K562 (cell line): ENCODE results near the gene P4HB. TPM values are rescaled to one million over a fixed set of nuclear protein-coding genes. Genes with fewer than 3 reads are reported as not detected.

ENCODE experiments used
- ATAC-seq: fragments of 200-7000 bp; cut with Tn5 transposase; 3 replicates; pipeline ENCODE4 v1.9.1; 2020; ENCODE audit warnings: moderate library complexity
- BruUV-seq: library from RNA; stranded (reverse); fragments of 400-500 nt; replicated peaks from 2 replicates; lab custom pipeline; 2021; lab: Mats Ljungman, UMichigan
- CTCF ChIA-PET: fragments of 300-600 bp; formaldehyde crosslinking; extraction: SDS; loops from one replicate; lab custom pipeline; 2021; ENCODE audit warnings: low intra/inter-chr PET ratio; lab: Yijun Ruan, JAX
- POLR2A ChIA-PET: fragments of 300-600, 350-650 bp; sonication (Branson Sonifier 250); formaldehyde crosslinking; extraction: SDS; loops from one replicate; lab custom pipeline; 2021; ENCODE audit warnings: antibody characterized with exemption, inconsistent platforms; lab: Yijun Ruan, JAX
- DNase-seq, 4 experiments: peaks; one replicate each; pipeline versions ENCODE4 v3.0.0 to v3.0.0-alpha.2; 2011 to 2018; ENCODE audit warnings: low spot score in 3 of 4, mixed read lengths in 3 of 4; ENCODE audit errors: extremely low read depth in 1 of 4
- FAIRE-seq: peaks from 2 replicates; lab custom pipeline; 2011; peaks lifted over from hg19 to GRCh38; lab: Jason Lieb, UNC
- H2AFZ ChIP-seq: 2 replicates; pipeline ENCODE4 v1.6.0; 2011; ENCODE audit warnings: low read depth, low read length, control low read depth, inconsistent platforms
- H3K27ac ChIP-seq: fragments of 200-600 bp; 3 replicates; pipeline ENCODE4 v1.8.0; 2011; ENCODE audit warnings: low read depth, mild to moderate bottlenecking, control low read depth, inconsistent platforms, low read length, moderate library complexity, mixed read lengths; ENCODE audit errors: extremely low read depth
- H3K27me3 ChIP-seq, 2 experiments: fragments of 300-600 bp in 1 of 2; 2 replicates in 1 of 2; 3 replicates in 1 of 2; pipeline versions ENCODE4 v1.6.0 to v1.8.0; 2011; ENCODE audit warnings: inconsistent platforms in 2 of 2, low read length in 2 of 2, mild to moderate bottlenecking in 1 of 2, mixed read lengths in 1 of 2, moderate library complexity in 1 of 2; ENCODE audit not compliant: control insufficient read depth in 2 of 2, insufficient read depth in 2 of 2
- H3K36me3 ChIP-seq: fragments of 300-600 bp; 3 replicates; pipeline ENCODE4 v1.8.0; 2011; ENCODE audit warnings: mild to moderate bottlenecking, low read length, inconsistent platforms; ENCODE audit not compliant: control insufficient read depth, insufficient read depth
- H3K4me1 ChIP-seq, 2 experiments: fragments of 200-600 bp in 1 of 2; replicated peaks in 1 of 2; 2 replicates in 1 of 2; 3 replicates in 1 of 2; pipeline versions ENCODE4 v1.5.1 to v1.8.0; 2011; ENCODE audit warnings: inconsistent platforms in 2 of 2, low read length in 2 of 2, mild to moderate bottlenecking in 1 of 2, mixed read lengths in 1 of 2, moderate library complexity in 1 of 2; ENCODE audit not compliant: control insufficient read depth in 2 of 2, insufficient read depth in 2 of 2
- H3K4me2 ChIP-seq: 2 replicates; pipeline ENCODE4 v1.6.1; 2011; ENCODE audit warnings: low read length, control low read depth, inconsistent platforms, mixed read lengths; ENCODE audit not compliant: insufficient read depth
- H3K4me3 ChIP-seq: fragments of 200-600 bp; sonication (generic), shearing (Covaris generic); 2 replicates; pipeline ENCODE4 v1.5.1; 2016; ENCODE audit warnings: control low read depth, inconsistent platforms
- H3K79me2 ChIP-seq: fragments of 200-600 bp; 3 replicates; pipeline ENCODE4 v1.8.0; 2011; ENCODE audit warnings: low read length, inconsistent platforms; ENCODE audit not compliant: control insufficient read depth, insufficient read depth
- H3K9ac ChIP-seq, 2 experiments: 2 replicates each; pipeline versions ENCODE4 v1.6.0 to v1.6.1; 2011; ENCODE audit warnings: low read depth in 2 of 2, low read length in 2 of 2, control low read depth in 1 of 2, inconsistent platforms in 1 of 2, mild to moderate bottlenecking in 1 of 2, mixed read lengths in 1 of 2; ENCODE audit not compliant: insufficient read depth in 1 of 2
- H3K9me1 ChIP-seq: one replicate; pipeline ENCODE4 v1.6.0; 2011; ENCODE audit warnings: inconsistent platforms, mild to moderate bottlenecking, low read length, moderate library complexity; ENCODE audit not compliant: control insufficient read depth, insufficient read depth
- H3K9me3 ChIP-seq: replicated peaks from 2 replicates; pipeline ENCODE4 v1.5.1; 2011; ENCODE audit warnings: low read depth, low read length, inconsistent platforms; ENCODE audit not compliant: control insufficient read depth, insufficient read depth
- H4K20me1 ChIP-seq: replicated peaks from 2 replicates; pipeline ENCODE4 v1.6.1; 2011; ENCODE audit warnings: low read length, inconsistent platforms, mixed read lengths; ENCODE audit not compliant: control insufficient read depth, insufficient read depth
- HSF4 ChIP-seq: fragments of 250-450 bp; sonication (Bioruptor Pico); IDR thresholded peaks from 2 replicates; pipeline ENCODE4 v2.1.2; 2022; ENCODE audit warnings: mild to moderate bottlenecking, moderate library complexity, borderline replicate concordance
- NR2C1 ChIP-seq, 2 experiments: fragments of 450-650 bp; IDR thresholded peaks; 2 replicates each; pipeline ENCODE4 v1.6.1; 2017; ENCODE audit warnings: mild to moderate bottlenecking in 2 of 2, antibody characterized with exemption in 1 of 2, inconsistent platforms in 1 of 2, missing compliant biosample characterization in 1 of 2, missing genetic modification characterization in 1 of 2
- XRCC4 ChIP-seq: IDR thresholded peaks from one replicate; pipeline ENCODE4 v1.6.1; 2011; ENCODE audit not compliant: insufficient read depth, insufficient read length; ENCODE audit errors: extremely low read depth
- ZNF512 ChIP-seq: IDR thresholded peaks from 2 replicates; pipeline ENCODE4 v1.6.1; 2016; ENCODE audit warnings: missing genetic modification characterization, missing compliant biosample characterization
- WGBS: fragments of 100-300 bp; shearing (Covaris generic); methylation state at CpG from one replicate; pipeline ENCODE4 v1.1.6; 2016; ENCODE audit warnings: low coverage, mixed read lengths; ENCODE audit not compliant: insufficient coverage; ENCODE audit errors: missing lambda C conversion rate; 5-methylcytosine and 5-hydroxymethylcytosine counted together
- in situ Hi-C: fragments of 300-500 bp; cut with MboI; formaldehyde crosslinking; loops from 4 replicates; pipeline ENCODE4 v1.15.0; 2018; ENCODE audit warnings: inconsistent platforms, mixed read lengths
- intact Hi-C: fragments of 100-400 bp; cut with micrococcal nuclease; formaldehyde crosslinking; loops from 2 replicates; pipeline ENCODE4 v1.14.2; 2022
- polyA plus RNA-seq, 8 experiments: library from polyadenylated mRNA; depleted of rRNA in 4 of 8; stranded (reverse) in 5 of 8; unstranded in 3 of 8; fragments of >200 nt; fragmentation: Nextera tagmentation in 2 of 8; fragmentation: Illumina TruSeq in 1 of 8; extraction: Ambion mirVana in 2 of 8; extraction: Trizol in 1 of 8; gene quantifications; 2 replicates each; pipeline versions ENCODE4 v1.2.1 to v1.2.3, GENCODE V29; 2011 to 2014; ENCODE audit warnings: inconsistent platforms in 1 of 8, missing spikeins in 1 of 8
- total RNA-seq, 7 experiments: library from RNA; depleted of rRNA in 6 of 7; stranded (reverse); fragments of >200 nt in 6 of 7; fragmentation: Illumina TruSeq in 2 of 7; extraction: Trizol in 2 of 7; gene quantifications; 2 replicates each; pipeline versions ENCODE4 v1.2.1 to v1.2.3, GENCODE V29; 2011 to 2021; ENCODE audit warnings: low replicate concordance in 1 of 7

P4HB gene
- total and polyA plus RNA-seq, 9 of the 15 experiments (the other 6 are each of a cell fraction or from before 2014, with no cell fraction given) = 4.4 to 645 (median 325) TPM

DNA sequence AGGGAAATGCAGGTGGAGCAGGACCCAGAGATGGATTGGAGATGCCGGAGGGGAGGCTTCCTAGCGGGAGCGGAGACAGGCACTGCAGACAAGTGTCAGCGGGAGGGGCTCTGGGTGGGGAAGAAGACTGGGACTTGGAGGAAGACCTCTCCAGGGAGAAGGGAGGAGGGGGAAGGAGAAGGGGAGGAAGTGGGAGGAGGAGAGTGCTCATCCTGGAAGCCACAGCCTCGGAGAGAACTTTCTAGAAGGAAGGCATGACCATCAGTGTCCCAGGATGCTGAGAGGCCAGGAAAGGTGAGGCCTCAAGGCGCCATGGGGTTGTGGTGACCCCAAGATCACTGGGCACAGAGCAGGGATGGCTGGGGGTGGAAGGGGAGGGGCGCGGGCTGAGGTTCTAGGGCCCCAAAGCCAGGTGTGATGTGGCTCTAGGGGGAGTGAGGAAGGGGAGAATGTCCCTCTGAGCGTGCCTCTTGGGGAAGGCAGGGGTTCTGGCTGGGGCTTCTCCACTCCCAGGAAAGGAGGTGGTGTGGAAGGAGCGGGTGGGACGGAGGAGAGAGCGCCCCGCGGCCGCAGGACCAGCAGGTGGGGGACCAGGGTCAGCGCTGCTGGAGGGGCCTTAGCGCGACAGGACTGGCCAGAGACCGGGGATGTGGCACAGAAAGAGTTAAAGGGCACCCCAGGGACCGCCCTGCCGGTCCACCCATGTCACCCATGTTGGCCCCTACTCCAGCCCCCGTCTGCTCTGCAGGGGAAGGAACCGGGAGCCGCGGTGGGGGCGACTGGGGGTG lies 57.3 kb downstream of the P4HB start (continued):
- TF ChIP-seq ZNF512 (tag) = no peak
- TF ChIP-seq XRCC4 = no peak

- no TSS peak for BruUV-seq
- no peak for FAIRE-seq
Measured at GRCh38 chr17:81802048-81802758, 58.1 kb downstream of the P4HB start.

More at GRCh38 chr17:81802048-81802758, 58.1 kb downstream of the P4HB start:
- H3K9me1 ChIP-seq = no peaks in the 10 kb centered on the region
- 38% methylated on average over 8 of the region's 9 CpGs for WGBS
- in situ Hi-C loops (no loop called here), intact Hi-C loops (no loop called here)
- H3K9me3 ChIP-seq = peaks cover 3% of the 10 kb centered on the region; the same call in 1 of the 2 replicates
- H3K9ac ChIP-seq = no peak overlapping the region
- H3K27me3 ChIP-seq = peaks cover 18 to 51% of the 10 kb centered on the region in 2 experiments; a peak in 4 of 5 replicates
- no peak overlapping the region for H2AFZ ChIP-seq
- peaks cover 0 to 45% of the 10 kb centered on the region in 2 experiments; a peak in 3 of 5 replicates for H3K4me1 ChIP-seq
- CTCF ChIA-PET = no interaction called here
- H3K27ac ChIP-seq = no peak overlapping the region
- no peak for TF ChIP-seq HSF4 (CRISPR knock-in tag)
- TF ChIP-seq NR2C1 (IDR thresholded peaks at IDR 0.05) = peak; percentile 62; the same call in 1 of the 2 replicates
- TF ChIP-seq NR2C1 (tag; IDR thresholded peaks at IDR 0.05) = peak; percentile 66
- no peak for ATAC-seq
- POLR2A ChIA-PET = interaction anchor here (0.6 to 0.8 kb wide), 3 partner anchors 12 to 66 kb away, joined by 3 to 4 read pairs (median 3); no protein-coding TSS in a partner anchor
- H3K36me3 ChIP-seq = no peaks in the 10 kb centered on the region
- H3K79me2 ChIP-seq = no peaks in the 10 kb centered on the region
- DNase-seq = no peak
- H3K4me2 ChIP-seq = no peak overlapping the region
- no peak overlapping the region for H3K4me3 ChIP-seq
- 0 out of 2 replicates have a peak, but pooled peaks cover 6% of the 10 kb centered on the region for H4K20me1 ChIP-seq
